ENCODE measurements around the gene DIP2C. TPM values are rescaled to one million over a fixed set of nuclear protein-coding genes. Genes with fewer than 3 reads are reported as not detected.

Gene DIP2C
- total RNA-seq, 1 donor, result 19.9 TPM

- TF ChIP-seq CTCF (IDR thresholded peaks at IDR 0.05; ENCODE audit: insufficient read depth, low read depth, low read length), result no peak
- no peak overlapping the region for H3K4me3 ChIP-seq (ENCODE audit: low read depth, low read length)
- DNase-seq (ENCODE audit: low read depth), result peak; percentile 26
Observed at GRCh38 chr10:234708-235406, 454.6 kb downstream of the DIP2C start.

GRCh38 chr10:232878-233277 is 456.6 kb downstream of the DIP2C start:
- H3K4me3 ChIP-seq (ENCODE audit: low read depth, low read length), result no peak overlapping the region
- no peak for DNase-seq (ENCODE audit: low read depth)
- TF ChIP-seq CTCF (IDR thresholded peaks at IDR 0.05; ENCODE audit: insufficient read depth, low read depth, low read length), result no peak

- no peak for DNase-seq (ENCODE audit: low read depth)
- no peak overlapping the region for H3K4me3 ChIP-seq (ENCODE audit: low read depth, low read length)
- TF ChIP-seq CTCF (IDR thresholded peaks at IDR 0.05; ENCODE audit: insufficient read depth, low read depth, low read length), result no peak
Observed at GRCh38 chr10:232061-232460, 457.4 kb downstream of the DIP2C start.

- DNase-seq (ENCODE audit: low read depth), result no peak
- no peak overlapping the region for H3K4me3 ChIP-seq (ENCODE audit: low read depth, low read length)
- peak; percentile 56 for TF ChIP-seq CTCF (IDR thresholded peaks at IDR 0.05; ENCODE audit: insufficient read depth, low read depth, low read length)
Observed at GRCh38 chr10:230758-231157, 458.7 kb downstream of the DIP2C start.

- DNase-seq (ENCODE audit: low read depth), result no peak
- H3K4me3 ChIP-seq (ENCODE audit: low read depth, low read length), result no peak overlapping the region
- no peak for TF ChIP-seq CTCF (IDR thresholded peaks at IDR 0.05; ENCODE audit: insufficient read depth, low read depth, low read length)
Observed at GRCh38 chr10:228366-228765, 461.1 kb downstream of the DIP2C start.

- H3K4me3 ChIP-seq (ENCODE audit: low read depth, low read length), result no peak overlapping the region
- no peak for TF ChIP-seq CTCF (IDR thresholded peaks at IDR 0.05; ENCODE audit: insufficient read depth, low read depth, low read length)
- DNase-seq (ENCODE audit: low read depth), result peak; percentile 66
Observed at GRCh38 chr10:227014-227413, 462.5 kb downstream of the DIP2C start.

- no peak overlapping the region for H3K4me3 ChIP-seq (ENCODE audit: low read depth, low read length)
- peak; percentile 63 for DNase-seq (ENCODE audit: low read depth)
- no peak for TF ChIP-seq CTCF (IDR thresholded peaks at IDR 0.05; ENCODE audit: insufficient read depth, low read depth, low read length)
Observed at GRCh38 chr10:226018-226417, 463.4 kb downstream of the DIP2C start.
